ENCODE results near the gene CXXC4.

Gene CXXC4

GRCh38 chr4:104489731-104490095 is 5.0 kb downstream of the CXXC4 start:
- no peak for DNase-seq (ENCODE audit: low read depth in 2 of 2)

DNA sequence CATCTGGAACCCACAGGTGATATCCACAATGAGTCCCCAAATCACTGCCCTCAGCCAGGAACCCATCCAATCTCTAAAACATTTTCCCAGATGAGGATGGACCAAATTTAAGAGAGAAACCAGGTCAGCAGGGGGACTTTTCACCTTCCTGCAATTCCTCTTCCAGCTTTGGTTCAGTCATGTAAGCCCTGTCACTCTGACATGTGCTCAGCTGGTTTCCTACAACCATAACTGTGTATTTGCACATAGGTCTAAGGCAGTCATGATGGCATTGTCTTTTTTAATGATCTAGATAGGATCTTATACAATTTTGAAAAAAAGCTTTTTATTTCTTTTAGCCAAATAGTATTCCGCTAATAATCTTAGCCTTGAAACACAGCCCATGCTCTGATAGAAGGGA is 6.5 kb downstream of the CXXC4 start:
- DNase-seq (ENCODE audit: low read depth in 2 of 2), result no peak

- no peak for DNase-seq (ENCODE audit: low read depth in 2 of 2)
These were observed 7.8 kb downstream of the CXXC4 start for GRCh38 chr4:104486716-104487504.

DNA sequence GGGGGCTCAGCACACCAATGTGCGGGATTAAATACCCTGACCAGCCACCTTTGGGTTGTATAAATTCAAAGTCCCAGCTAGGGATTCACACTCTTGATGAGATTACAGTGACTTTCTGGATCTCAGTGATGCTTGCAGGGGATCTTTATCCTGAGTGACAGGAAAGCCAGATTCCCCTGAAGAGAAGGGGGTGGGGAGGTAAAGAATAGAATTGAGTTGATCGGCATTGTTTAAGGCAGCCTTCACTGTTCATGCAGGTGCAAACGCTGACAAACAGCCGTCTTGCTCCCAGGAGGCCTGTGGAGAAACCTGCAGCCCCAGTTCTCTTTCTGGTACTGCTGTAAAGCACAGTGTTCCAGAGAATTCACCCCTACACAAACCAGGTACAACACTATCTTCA is 19.0 kb downstream of the CXXC4 start:
- no peak for DNase-seq (ENCODE audit: low read depth in 2 of 2)

DNA sequence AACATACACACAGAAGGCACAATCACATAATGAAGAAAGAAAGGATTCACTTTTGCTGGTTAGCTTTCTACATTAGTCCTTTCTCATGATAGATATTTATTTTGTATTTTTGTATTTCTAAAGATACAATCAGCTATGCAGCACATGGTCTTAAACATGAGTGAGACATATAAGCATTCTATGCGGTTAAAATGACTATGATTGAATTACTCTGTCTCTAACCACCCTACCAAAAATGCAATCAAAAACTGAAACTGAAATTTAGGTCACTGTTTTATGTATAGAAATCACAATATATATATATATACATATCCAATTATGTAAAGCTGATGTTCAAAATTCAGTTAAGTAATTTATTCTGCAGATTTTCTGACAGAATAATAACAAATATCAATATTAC is 21.9 kb downstream of the CXXC4 start:
- no peak for DNase-seq (ENCODE audit: low read depth in 2 of 2)

- no peak for DNase-seq (ENCODE audit: low read depth in 2 of 2)
These were observed 23.9 kb downstream of the CXXC4 start for GRCh38 chr4:104470770-104471169.

DNA sequence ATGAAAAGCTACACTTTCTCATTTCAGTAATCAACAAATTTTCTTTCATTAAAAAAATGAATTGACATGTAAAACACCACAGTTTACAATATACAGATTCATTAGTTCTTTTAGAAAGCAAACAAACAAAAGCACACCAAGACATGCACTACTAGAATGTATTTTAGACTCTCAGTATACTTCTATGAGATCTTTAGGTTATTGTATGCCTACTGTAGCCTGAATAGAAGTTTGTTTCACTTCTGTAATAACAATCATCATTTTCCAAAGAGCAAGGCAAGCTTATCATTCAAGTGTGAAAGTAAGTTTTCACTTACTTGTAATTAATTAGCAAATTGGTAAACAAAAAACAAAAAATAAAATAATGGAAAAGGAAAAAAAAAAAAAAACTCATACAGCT is 24.9 kb downstream of the CXXC4 start:
- no peak for DNase-seq (ENCODE audit: low read depth in 2 of 2)

GRCh38 chr4:104465619-104466018 is 29.1 kb downstream of the CXXC4 start:
- no peak for DNase-seq (ENCODE audit: low read depth in 2 of 2)

DNA sequence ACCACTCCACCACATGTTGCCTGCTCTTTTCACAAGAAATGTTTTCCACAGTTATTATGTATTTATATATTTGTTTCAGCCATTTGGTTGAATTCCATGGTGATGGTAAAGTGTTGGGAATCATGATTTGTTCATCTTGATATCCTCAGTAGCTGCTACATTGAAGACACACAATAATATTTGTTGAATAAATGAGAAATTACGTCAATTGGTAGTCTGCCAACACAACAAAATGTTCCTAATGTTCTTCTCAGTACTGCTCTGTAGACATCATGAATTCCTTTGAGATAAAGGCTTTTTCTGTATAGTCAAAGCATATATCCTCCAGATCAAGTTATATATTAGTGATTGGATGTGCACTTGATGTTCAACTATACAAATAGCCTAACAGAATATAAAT is 29.5 kb downstream of the CXXC4 start:
- no peak for DNase-seq (ENCODE audit: low read depth in 2 of 2)

GRCh38 chr4:104462641-104463040 is 32.1 kb downstream of the CXXC4 start:
- no peak for DNase-seq (ENCODE audit: low read depth in 2 of 2)

DNA sequence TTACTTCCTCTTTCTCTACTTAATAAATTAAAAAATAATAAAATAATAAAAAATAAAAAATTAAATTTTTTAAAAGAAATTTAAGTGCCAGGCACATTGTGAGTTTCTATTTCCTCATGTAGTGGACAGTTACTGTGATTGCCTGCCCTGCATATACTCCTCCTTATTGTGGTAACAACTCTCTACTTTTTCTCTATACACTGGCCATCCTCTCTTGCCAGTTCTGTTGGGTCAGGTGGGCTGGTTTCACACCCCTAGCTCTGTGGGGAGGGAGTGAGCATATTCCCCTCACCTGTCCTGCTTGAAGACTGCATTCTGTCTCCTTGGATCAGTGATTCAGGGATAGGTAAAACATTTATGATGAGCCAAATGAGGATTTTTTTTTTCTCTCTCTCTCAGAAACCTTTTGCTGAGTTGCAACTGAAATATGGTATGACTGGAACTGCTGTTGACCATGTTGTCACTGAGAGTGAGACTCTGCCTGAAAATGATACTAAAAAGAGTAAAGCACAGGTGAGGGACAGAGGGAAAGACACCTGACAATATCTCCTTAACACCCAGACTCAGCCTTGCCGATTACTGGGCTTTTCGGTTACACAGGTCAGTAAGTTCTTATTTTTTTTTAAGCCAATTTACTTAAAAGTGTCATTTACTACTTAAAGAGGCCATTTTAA is 37.2 kb downstream of the CXXC4 start:
- DNase-seq (ENCODE audit: low read depth in 2 of 2), result no peak

GRCh38 chr4:104451573-104451972 is 43.1 kb downstream of the CXXC4 start:
- no peak for DNase-seq (ENCODE audit: low read depth in 2 of 2)

DNA sequence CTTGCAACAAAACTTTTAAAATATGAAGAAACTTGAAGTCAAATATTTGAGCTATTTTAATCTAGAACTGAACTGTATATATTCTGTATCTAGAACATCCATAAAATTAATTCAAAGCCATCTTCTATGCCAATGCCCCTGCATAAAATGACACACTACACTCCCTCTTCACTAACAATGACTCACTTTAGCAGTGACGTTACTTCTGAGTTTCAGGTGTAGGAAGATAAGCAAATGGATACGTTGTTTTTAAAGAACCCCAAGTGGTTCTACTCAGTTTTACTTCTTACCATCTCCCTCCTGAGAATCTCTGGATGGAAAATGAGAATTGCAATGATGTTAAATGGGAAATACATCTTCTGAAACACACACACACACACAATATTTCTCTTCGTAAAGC is 45.2 kb downstream of the CXXC4 start:
- no peak for DNase-seq (ENCODE audit: low read depth in 2 of 2)

- no peak for DNase-seq (ENCODE audit: low read depth in 2 of 2)
These were observed 47.4 kb downstream of the CXXC4 start for GRCh38 chr4:104447294-104447693.

- no peak for DNase-seq (ENCODE audit: low read depth in 2 of 2)
These were observed 48.0 kb downstream of the CXXC4 start for GRCh38 chr4:104446431-104447278.

GRCh38 chr4:104444685-104445084 is 50.0 kb downstream of the CXXC4 start:
- no peak for DNase-seq (ENCODE audit: low read depth in 2 of 2)

GRCh38 chr4:104436542-104436941 is 58.2 kb downstream of the CXXC4 start:
- no peak for DNase-seq (ENCODE audit: low read depth in 2 of 2)

DNA sequence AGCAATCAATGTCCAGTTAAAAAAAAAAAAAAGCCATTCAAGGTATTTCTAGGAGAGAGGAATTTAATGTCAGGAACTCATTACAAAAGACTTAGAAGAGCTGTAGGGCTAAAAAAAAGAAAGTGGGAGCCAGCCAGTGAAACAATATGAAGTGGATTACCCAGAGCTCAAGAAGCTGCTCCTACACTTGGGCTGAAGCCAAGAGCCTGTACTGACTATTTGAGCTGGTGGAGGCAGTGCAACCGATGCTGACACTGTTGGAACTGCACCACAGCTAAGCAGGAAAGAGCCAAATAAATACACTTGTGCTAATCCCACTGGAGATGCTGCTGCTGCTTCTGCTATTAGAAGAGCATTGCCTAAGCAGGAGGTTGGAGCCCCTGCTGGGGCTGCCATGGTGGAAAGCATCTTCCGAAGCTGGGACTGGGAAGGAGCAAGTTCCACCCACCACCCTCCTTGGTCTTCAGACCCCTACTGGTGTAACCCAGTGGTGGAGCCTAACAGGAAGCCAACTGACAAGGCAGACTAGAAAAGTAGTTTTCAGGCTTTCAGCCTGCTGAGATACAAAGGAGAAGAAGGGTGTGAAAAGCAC is 65.4 kb downstream of the CXXC4 start:
- DNase-seq (ENCODE audit: low read depth in 2 of 2), result no peak

DNA sequence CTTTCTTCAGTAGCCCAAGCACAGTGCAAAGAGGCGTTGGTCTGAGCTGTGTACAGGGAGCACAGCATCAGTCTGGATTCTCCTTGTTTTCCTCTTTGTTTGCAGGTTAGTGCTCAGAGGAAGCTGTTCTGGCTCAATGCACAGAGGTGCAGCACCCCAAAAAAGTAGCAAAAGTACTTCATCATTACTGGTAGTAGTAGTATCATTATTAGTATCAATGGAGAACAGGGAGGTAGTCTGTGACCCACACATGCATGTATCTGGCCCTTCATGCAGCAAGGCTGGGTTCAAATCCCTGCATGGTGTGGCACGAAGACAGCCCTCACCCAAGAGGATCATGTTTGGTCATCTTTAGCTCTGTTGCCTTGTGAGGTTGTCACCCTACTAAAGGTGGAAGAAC is 68.7 kb downstream of the CXXC4 start:
- no peak for DNase-seq (ENCODE audit: low read depth in 2 of 2)

- no peak for DNase-seq (ENCODE audit: low read depth in 2 of 2)
These were observed 69.7 kb downstream of the CXXC4 start for GRCh38 chr4:104424989-104425388.

- DNase-seq (ENCODE audit: low read depth in 2 of 2), result no peak
These were observed 70.2 kb downstream of the CXXC4 start for GRCh38 chr4:104424475-104424941.

GRCh38 chr4:104421566-104421965 is 73.1 kb downstream of the CXXC4 start:
- no peak for DNase-seq (ENCODE audit: low read depth in 2 of 2)

All from stimulated activated CD4-positive, alpha-beta T cell treated with anti-CD3 and anti-CD28 coated beads, Interleukin-4, amount 100 ng/mL, for 48 hours (primary cell).